Stomach smooth muscle (tissue), 2 donors: Measurements from ENCODE around the gene NDUFA13.

ENCODE experiments used
- H3K27ac ChIP-seq: one replicate; pipeline ENCODE4 v1.7.0; 2013; ENCODE audit warnings: mild to moderate bottlenecking, low read length, inconsistent platforms
- H3K27me3 ChIP-seq, 2 donors: one replicate each; pipeline ENCODE4 v1.7.0; 2013; ENCODE audit warnings: low read length in 2 of 2; ENCODE audit not compliant: insufficient read depth in 2 of 2, control insufficient read depth in 1 of 2
- H3K36me3 ChIP-seq, 2 donors: one replicate each; pipeline ENCODE4 v1.7.0; 2013; ENCODE audit warnings: low read length in 2 of 2; ENCODE audit not compliant: control insufficient read depth in 2 of 2, insufficient read depth in 2 of 2
- H3K4me1 ChIP-seq: one replicate; pipeline ENCODE4 v1.7.0; 2013; ENCODE audit warnings: low read length; ENCODE audit not compliant: control insufficient read depth, insufficient read depth
- H3K4me3 ChIP-seq, 2 donors: one replicate each; pipeline ENCODE4 v1.7.0; 2013; ENCODE audit warnings: low read length in 2 of 2
- H3K9ac ChIP-seq, 2 donors: one replicate each; pipeline ENCODE4 v1.7.0; 2013; ENCODE audit warnings: low read length in 2 of 2, mild to moderate bottlenecking in 1 of 2
- H3K9me3 ChIP-seq, 2 donors: one replicate each; pipeline ENCODE4 v1.7.0; 2013; ENCODE audit warnings: low read length in 2 of 2; ENCODE audit not compliant: control insufficient read depth in 2 of 2
- donor health status: healthy.
- donor health status: Pancreatic carcinoma.

The NDUFA13 gene

GRCh38 chr19:19544257-19544953, 28.4 kb downstream of the NDUFA13 start:
- peaks cover 46 to 53% of the 10 kb centered on the region in 2 donors for H3K27me3 ChIP-seq
- peaks cover 15% of the 10 kb centered on the region for H3K4me1 ChIP-seq
- H3K9me3 ChIP-seq: no peaks in the 10 kb centered on the region
- no peak overlapping the region for H3K9ac ChIP-seq
- H3K36me3 ChIP-seq: no peaks in the 10 kb centered on the region
- H3K27ac ChIP-seq: no peak overlapping the region
- H3K4me3 ChIP-seq: no peak overlapping the region

- H3K4me3 ChIP-seq: no peak overlapping the region
- H3K27me3 ChIP-seq: peaks cover 52 to 53% of the 10 kb centered on the region in 2 donors
- no peak overlapping the region for H3K27ac ChIP-seq
- H3K9ac ChIP-seq: no peak overlapping the region
- peaks cover 13% of the 10 kb centered on the region for H3K4me1 ChIP-seq
- H3K36me3 ChIP-seq: no peaks in the 10 kb centered on the region
- H3K9me3 ChIP-seq: no peaks in the 10 kb centered on the region
Observed at GRCh38 chr19:19544954-19545591, 29.0 kb downstream of the NDUFA13 start.

- Histone ChIP-seq H3K27ac (no peak overlapping the region), H3K4me3 (no peak overlapping the region), H3K27me3 (peaks cover 50 to 52% of the 10 kb centered on the region in 2 donors), H3K36me3 (no peaks in the 10 kb centered on the region), H3K9me3 (no peaks in the 10 kb centered on the region), H3K4me1 (peaks cover 9% of the 10 kb centered on the region), H3K9ac (no peak overlapping the region)
Observed at GRCh38 chr19:19545707-19546106, 29.7 kb downstream of the NDUFA13 start.

GRCh38 chr19:19546751-19547162, 30.7 kb downstream of the NDUFA13 start:
- no peak overlapping the region for H3K4me3 ChIP-seq
- H3K36me3 ChIP-seq: no peaks in the 10 kb centered on the region
- no peaks in the 10 kb centered on the region for H3K9me3 ChIP-seq
- H3K4me1 ChIP-seq: peaks cover 3% of the 10 kb centered on the region
- no peak overlapping the region for H3K9ac ChIP-seq
- peaks cover 40 to 44% of the 10 kb centered on the region in 2 donors for H3K27me3 ChIP-seq
- no peak overlapping the region for H3K27ac ChIP-seq

GRCh38 chr19:19547674-19548336, 31.8 kb downstream of the NDUFA13 start:
- Histone ChIP-seq H3K4me1 (no peaks in the 10 kb centered on the region), H3K27me3 (peaks cover 31 to 33% of the 10 kb centered on the region in 2 donors)

GRCh38 chr19:19548915-19549759, 33.1 kb downstream of the NDUFA13 start:
- Histone ChIP-seq H3K4me1 (no peaks in the 10 kb centered on the region), H3K27me3 (peaks cover 22 to 23% of the 10 kb centered on the region in 2 donors)

More at GRCh38 chr19:19547674-19548336, 31.8 kb downstream of the NDUFA13 start:
- Histone ChIP-seq H3K9me3 (no peaks in the 10 kb centered on the region), H3K4me3 (no peak overlapping the region), H3K36me3 (no peaks in the 10 kb centered on the region), H3K27ac (no peak overlapping the region), H3K9ac (no peak overlapping the region)

GRCh38 chr19:19549804-19550464, 33.9 kb downstream of the NDUFA13 start:
- Histone ChIP-seq H3K4me1 (no peaks in the 10 kb centered on the region), H3K27me3 (peaks cover 22 to 25% of the 10 kb centered on the region in 2 donors), H3K9ac (no peak overlapping the region), H3K4me3 (no peak overlapping the region), H3K27ac (no peak overlapping the region), H3K36me3 (no peaks in the 10 kb centered on the region), H3K9me3 (no peaks in the 10 kb centered on the region)

More at GRCh38 chr19:19548915-19549759, 33.1 kb downstream of the NDUFA13 start:
- no peaks in the 10 kb centered on the region for H3K9me3 ChIP-seq
- H3K27ac ChIP-seq: no peak overlapping the region
- no peak overlapping the region for H3K9ac ChIP-seq
- H3K4me3 ChIP-seq: no peak overlapping the region
- H3K36me3 ChIP-seq: no peaks in the 10 kb centered on the region

- Histone ChIP-seq H3K9me3 (no peaks in the 10 kb centered on the region), H3K4me1 (no peaks in the 10 kb centered on the region), H3K27me3 (peaks cover 22 to 25% of the 10 kb centered on the region in 2 donors), H3K4me3 (no peak overlapping the region), H3K9ac (no peak overlapping the region), H3K27ac (no peak overlapping the region), H3K36me3 (no peaks in the 10 kb centered on the region)
Observed at GRCh38 chr19:19550485-19550929, 34.5 kb downstream of the NDUFA13 start.

- Histone ChIP-seq H3K36me3 (no peaks in the 10 kb centered on the region), H3K4me3 (no peak overlapping the region), H3K9ac (no peak overlapping the region), H3K27ac (no peak overlapping the region), H3K4me1 (no peaks in the 10 kb centered on the region), H3K27me3 (peaks cover 20 to 25% of the 10 kb centered on the region in 2 donors), H3K9me3 (no peaks in the 10 kb centered on the region)
Observed at GRCh38 chr19:19550972-19551852, 35.2 kb downstream of the NDUFA13 start.
